Transverse colon (tissue), 4 donors: ENCODE measurements around the gene LTA. TPM values are rescaled to one million over a fixed set of nuclear protein-coding genes. Genes with fewer than 3 reads are reported as not detected.

Experiments
- DNase-seq: peaks from one replicate; pipeline ENCODE4 v3.0.0-alpha.2; 2019
- H3K27ac ChIP-seq, 4 donors: fragments of 200-600 bp; sonication (generic); 2 replicates each; pipeline ENCODE4 v1.5.1; 2016 to 2018; ENCODE audit warnings: inconsistent platforms in 4 of 4
- H3K27me3 ChIP-seq: fragments of 200-600 bp; sonication (generic); 2 replicates; pipeline ENCODE4 v1.5.1; 2017; ENCODE audit warnings: inconsistent platforms
- H3K36me3 ChIP-seq, 4 donors: fragments of 200-600 bp; sonication (generic); 2 replicates each; pipeline ENCODE4 v1.5.1; 2017 to 2019; ENCODE audit warnings: inconsistent platforms in 4 of 4
- H3K4me1 ChIP-seq, 4 donors: fragments of 200-600 bp; sonication (generic); 2 replicates each; pipeline ENCODE4 v1.5.1; 2017 to 2020; ENCODE audit warnings: inconsistent platforms in 4 of 4
- H3K4me3 ChIP-seq, 4 donors: fragments of 200-600 bp; sonication (generic); 1 replicate in 1 of 4; 2 replicates in 3 of 4; pipeline versions ENCODE4 v1.5.1 to v1.6.1; 2017 to 2019; ENCODE audit warnings: inconsistent platforms in 4 of 4
- H3K9me3 ChIP-seq, 2 donors: fragments of 200-600 bp; sonication (generic); 2 replicates each; pipeline ENCODE4 v1.5.1; 2017 to 2019; ENCODE audit warnings: inconsistent platforms in 2 of 2
- CTCF ChIP-seq, 5 experiments: fragments of 200-600 bp in 3 of 5; fragments of 450-650 bp in 2 of 5; sonication (generic) in 3 of 5; IDR thresholded peaks; 1 replicate in 2 of 5; 2 replicates in 3 of 5; pipeline ENCODE4 v1.5.1; 2016 to 2017; ENCODE audit warnings: antibody characterized with exemption in 5 of 5, inconsistent platforms in 3 of 5, mild to moderate bottlenecking in 2 of 5, moderate library complexity in 1 of 5
- EP300 ChIP-seq: sonication (generic); formaldehyde crosslinking; IDR thresholded peaks from one replicate; pipeline ENCODE4 v1.6.1; 2017; ENCODE audit warnings: antibody characterized with exemption, low read depth
- POLR2A ChIP-seq: fragments of 450-650 bp; IDR thresholded peaks from one replicate; pipeline ENCODE4 v1.6.1; 2016; ENCODE audit warnings: antibody characterized with exemption, mild to moderate bottlenecking, moderate library complexity
- POLR2AphosphoS5 ChIP-seq, 3 donors: sonication (generic); formaldehyde crosslinking; IDR thresholded peaks; one replicate each; pipeline ENCODE4 v1.6.1; 2016; ENCODE audit warnings: antibody characterized with exemption in 3 of 3
- WGBS, 2 donors: methylation state at CpG; one replicate each; pipeline ENCODE4 v1.1.5; 2018; ENCODE audit warnings: low coverage in 1 of 2; 5-methylcytosine and 5-hydroxymethylcytosine counted together
- in situ Hi-C, 4 donors: fragments of 200-750 bp; cut with MboI; loops; one replicate each; pipeline versions ENCODE4 v1.15.0 to v1.15.1; 2017; ENCODE audit warnings: low sequenced_read_pairs in 3 of 4, low pct_ligation_motif_present in 1 of 4, low pct_unique_long_range_greater_than_20kb in 1 of 4
- intact Hi-C: fragments of 100-400 bp; cut with DNase I; formaldehyde crosslinking; loops from one replicate; pipeline ENCODE4 v1.15.1; 2023; ENCODE audit warnings: low total_unique reads
- total RNA-seq, 4 donors: library from RNA; depleted of rRNA; stranded (reverse); fragments of >200 nt; gene quantifications; one replicate each; pipeline ENCODE4 v1.1.0, GENCODE V29; 2016

LTA gene
- total RNA-seq, 4 donors from 2014 or later, result not detected

- 50 to 64% methylated on average over 1 of the region's 1 CpG for WGBS, 2 donors
- Histone ChIP-seq H3K27me3 (peaks cover 7% of the 10 kb centered on the region), H3K27ac (peak within 1 kb of the TSS; percentile 52 to 69 (median 58)), H3K36me3 (no peaks in the 10 kb centered on the region), H3K9me3 (no peaks in the 10 kb centered on the region), H3K4me3 (no peak within 1 kb of the TSS), H3K4me1 (peaks cover 3 to 39% (median 5%) of the 10 kb centered on the region in 4 donors)
- DNase-seq, result no peak
- intact Hi-C loops, result no loop called here
- no peak for TF ChIP-seq POLR2AphosphoS5 (IDR thresholded peaks at IDR 0.05)
- TF ChIP-seq CTCF (IDR thresholded peaks at IDR 0.05), result no peak
- no peak for TF ChIP-seq EP300
- TF ChIP-seq POLR2A, result no peak
- in situ Hi-C loops, result no loop called here
Observed at GRCh38 chr6:31586008-31586407, 13.9 kb downstream of the LTA start, which contains the start of gene LST1. TSS of gene LST1 (plus strand) at chr6:31586277. CDS start at chr6:31587300, 1,023 bp downstream.

- 64% methylated on average over 9 of the region's 9 CpGs; no CpG with 5 or more reads in 1 of the 2 donors for WGBS, 2 donors
- intact Hi-C loops, result no loop called here
- in situ Hi-C loops, result no loop called here
- Histone ChIP-seq H3K4me3 (no peak overlapping the region), H3K36me3 (no peaks in the 10 kb centered on the region), H3K27ac (peak overlapping the region; percentile 52 to 69 (median 58)), H3K9me3 (no peaks in the 10 kb centered on the region), H3K4me1 (peaks cover under 1 to 32% (median 3%) of the 10 kb centered on the region in 4 donors), H3K27me3 (no peaks in the 10 kb centered on the region)
- TF ChIP-seq CTCF (IDR thresholded peaks at IDR 0.05) (no peak), POLR2AphosphoS5 (IDR thresholded peaks at IDR 0.05) (no peak), POLR2A (no peak), EP300 (no peak)
- DNase-seq, result peak; percentile 24
Observed at GRCh38 chr6:31586599-31587281, 14.7 kb downstream of the LTA start.

- 59 to 61% methylated on average over 4 to 12 of the region's 12 CpGs for WGBS, 2 donors
- peak overlapping the region in 1 of 4 donors; percentile 9 for H3K4me3 ChIP-seq
- H3K27me3 ChIP-seq, result no peaks in the 10 kb centered on the region
- TF ChIP-seq CTCF (IDR thresholded peaks at IDR 0.05) (no peak), EP300 (no peak), POLR2AphosphoS5 (IDR thresholded peaks at IDR 0.05) (no peak), POLR2A (no peak)
- intact Hi-C loops, result no loop called here
- in situ Hi-C loops, result no loop called here
- H3K4me1 ChIP-seq, result peaks cover 0 to 21% (median 0%) of the 10 kb centered on the region in 4 donors
- no peaks in the 10 kb centered on the region for H3K9me3 ChIP-seq
- H3K27ac ChIP-seq, result peak overlapping the region; percentile 51 to 69 (median 57)
- DNase-seq, result no peak
- H3K36me3 ChIP-seq, result no peaks in the 10 kb centered on the region
Observed at GRCh38 chr6:31587791-31588777, 16.0 kb downstream of the LTA start.
